C4-2B (cell line): ENCODE results near the gene EXD1.

ENCODE experiments used
- CTCF ChIP-seq: fragments of 450-650 bp; conservative IDR thresholded peaks from 2 replicates; pipeline ENCODE4 v1.5.1; 2017; ENCODE audit warnings: mild to moderate bottlenecking
- ZFX ChIP-seq: fragments of 450-650 bp; IDR thresholded peaks from 2 replicates; pipeline ENCODE4 v1.6.1; 2017

- TF ChIP-seq CTCF (no peak), ZFX (no peak)
These were observed 47.8 kb upstream of the EXD1 start for GRCh38 chr15:41278319-41278718.
